HL-60 (cell line): ENCODE data around the gene LRBA.

ENCODE experiments used
- CTCF ChIP-seq: IDR thresholded peaks from one replicate; pipeline ENCODE4 v1.5.1; 2011; ENCODE audit warnings: low read length, control low read depth, inconsistent platforms; ENCODE audit not compliant: insufficient read depth
- GABPA ChIP-seq: IDR thresholded peaks from 2 replicates; pipeline ENCODE4 v1.6.1; 2012; ENCODE audit warnings: low read depth
- REST ChIP-seq: IDR thresholded peaks from 2 replicates; pipeline ENCODE4 v1.6.1; 2012; ENCODE audit warnings: low read depth; ENCODE audit not compliant: insufficient replicate concordance

- no peak for TF ChIP-seq CTCF
- TF ChIP-seq REST = no peak
- TF ChIP-seq GABPA = no peak
These were observed 593.5 kb downstream of the LRBA start for GRCh38 chr4:150421612-150422011.
